C4-2B (cell line): ENCODE results near the gene ZFAND3.

Experiments used
- ZFX ChIP-seq: fragments of 450-650 bp; IDR thresholded peaks from 2 replicates; pipeline ENCODE4 v1.6.1; 2017
- TF ChIP-seq, protein P1 (sequence below): fragments of 450-650 bp; conservative IDR thresholded peaks from 2 replicates; pipeline ENCODE4 v1.5.1; 2017; ENCODE audit warnings: mild to moderate bottlenecking

DNA sequence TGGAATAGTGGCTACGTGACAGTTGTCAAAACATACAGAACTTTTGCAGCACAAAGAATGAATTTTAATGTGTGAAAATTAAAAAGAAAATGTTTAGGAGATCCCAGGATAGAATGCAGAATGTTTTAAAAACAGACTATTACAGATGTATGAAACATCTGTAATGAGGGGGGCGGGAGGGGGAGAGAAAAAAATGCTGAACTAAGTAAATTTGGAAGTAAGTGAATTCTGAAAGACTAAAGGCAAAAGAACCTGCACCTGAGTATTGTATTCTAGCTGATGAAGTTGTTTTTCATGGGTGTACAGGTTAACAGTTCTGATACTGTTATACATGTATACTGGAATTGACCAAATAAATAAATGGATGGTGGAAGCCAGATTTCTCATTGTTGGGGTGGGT is 178.8 kb downstream of the ZFAND3 start:
- TF ChIP-seq, protein P1, sequence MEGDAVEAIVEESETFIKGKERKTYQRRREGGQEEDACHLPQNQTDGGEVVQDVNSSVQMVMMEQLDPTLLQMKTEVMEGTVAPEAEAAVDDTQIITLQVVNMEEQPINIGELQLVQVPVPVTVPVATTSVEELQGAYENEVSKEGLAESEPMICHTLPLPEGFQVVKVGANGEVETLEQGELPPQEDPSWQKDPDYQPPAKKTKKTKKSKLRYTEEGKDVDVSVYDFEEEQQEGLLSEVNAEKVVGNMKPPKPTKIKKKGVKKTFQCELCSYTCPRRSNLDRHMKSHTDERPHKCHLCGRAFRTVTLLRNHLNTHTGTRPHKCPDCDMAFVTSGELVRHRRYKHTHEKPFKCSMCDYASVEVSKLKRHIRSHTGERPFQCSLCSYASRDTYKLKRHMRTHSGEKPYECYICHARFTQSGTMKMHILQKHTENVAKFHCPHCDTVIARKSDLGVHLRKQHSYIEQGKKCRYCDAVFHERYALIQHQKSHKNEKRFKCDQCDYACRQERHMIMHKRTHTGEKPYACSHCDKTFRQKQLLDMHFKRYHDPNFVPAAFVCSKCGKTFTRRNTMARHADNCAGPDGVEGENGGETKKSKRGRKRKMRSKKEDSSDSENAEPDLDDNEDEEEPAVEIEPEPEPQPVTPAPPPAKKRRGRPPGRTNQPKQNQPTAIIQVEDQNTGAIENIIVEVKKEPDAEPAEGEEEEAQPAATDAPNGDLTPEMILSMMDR = no peak
- no peak for TF ChIP-seq ZFX
